ACHN (cell line): ENCODE measurements around the gene UBE3A.

Experiments used
- DNase-seq: peaks from one replicate; pipeline ENCODE4 v3.0.0-alpha.2; 2015
- in situ Hi-C: cut with HindIII; loops from 2 replicates; pipeline ENCODE4 v1.10.0; 2017; ENCODE audit warnings: low sequenced_read_pairs, low pct_ligation_motif_present, low pct_unique_long_range_greater_than_20kb

The UBE3A gene

DNA sequence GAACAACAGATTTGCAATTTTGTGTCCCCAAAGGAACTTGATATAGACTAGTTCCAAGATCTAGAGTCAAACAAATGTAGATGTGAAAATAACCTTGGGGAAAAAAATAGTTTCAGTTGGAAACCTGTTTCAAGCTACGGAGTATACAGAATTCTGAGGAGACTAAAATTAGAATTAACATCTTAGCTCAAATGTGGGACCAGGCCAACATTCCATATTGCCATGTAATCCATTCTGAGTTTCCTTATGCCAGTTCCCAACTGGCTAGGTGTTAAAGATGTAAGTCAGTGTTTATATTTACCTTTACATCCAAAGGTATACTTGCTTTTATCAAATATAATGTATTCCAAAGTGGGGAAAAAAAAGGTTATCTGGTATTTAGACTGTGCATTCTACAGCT is 76.3 kb downstream of the UBE3A start:
- no peak for DNase-seq
- in situ Hi-C loops = no loop called here

DNA sequence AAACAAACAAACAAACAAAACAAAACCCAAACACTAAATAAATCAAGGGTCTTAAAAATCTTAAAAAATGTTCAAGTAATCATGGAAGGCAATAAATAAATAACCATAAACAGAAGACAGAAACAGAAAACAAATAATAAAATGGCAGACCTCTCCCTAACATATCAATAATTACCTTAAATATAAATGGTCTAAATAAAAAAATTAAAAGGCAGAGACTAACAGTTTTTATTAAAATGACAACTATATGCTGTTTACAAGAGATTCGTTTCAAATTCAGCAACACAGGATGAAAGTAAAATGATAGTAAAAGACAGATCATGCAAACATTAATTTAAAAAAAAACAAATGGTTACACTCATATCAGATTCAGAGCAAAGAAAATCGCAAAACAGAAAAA is 91.1 kb downstream of the UBE3A start:
- DNase-seq = no peak
- in situ Hi-C loops = no loop called here

DNA sequence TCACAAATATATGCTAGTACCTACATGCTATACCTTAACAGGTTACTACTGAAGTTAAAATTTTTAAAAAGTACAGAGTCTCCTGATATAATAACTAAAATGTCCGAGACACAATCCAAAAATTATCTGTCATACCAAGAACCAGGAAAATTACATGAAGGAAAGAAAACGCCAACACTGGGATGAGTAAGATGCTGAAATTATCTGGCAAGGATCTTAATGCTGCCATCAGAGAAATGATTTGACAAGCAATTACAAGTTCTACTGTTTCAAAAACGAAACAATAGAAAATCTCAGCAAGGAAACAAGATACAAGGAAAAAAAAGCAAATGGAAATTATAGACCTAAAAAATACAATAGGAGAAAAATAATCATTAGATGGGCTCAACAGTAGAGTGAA is 92.5 kb downstream of the UBE3A start:
- no peak for DNase-seq
- in situ Hi-C loops = no loop called here

GRCh38 chr15:25345943-25346342 is 92.9 kb downstream of the UBE3A start:
- peak; percentile 20 for DNase-seq
- in situ Hi-C loops = no loop called here

GRCh38 chr15:25342629-25343028 is 96.2 kb downstream of the UBE3A start:
- in situ Hi-C loops = no loop called here

DNA sequence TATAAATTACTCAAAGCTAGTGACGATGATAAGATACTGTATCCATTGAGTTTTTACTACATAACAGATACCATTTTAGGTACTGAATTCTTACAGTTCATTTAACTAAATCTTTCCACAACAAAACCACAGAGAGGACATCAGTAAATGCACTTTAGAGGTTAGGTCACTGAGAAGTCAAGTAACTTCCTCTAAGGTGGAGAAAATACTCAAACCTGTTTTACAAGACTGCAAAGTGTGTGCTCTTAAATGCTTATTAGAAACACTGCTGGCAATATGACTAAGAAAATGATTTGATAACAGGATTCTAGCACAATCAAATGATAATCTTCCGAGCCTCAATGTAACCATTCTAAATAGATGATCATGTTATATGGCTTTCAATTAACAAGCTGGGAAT is 99.4 kb downstream of the UBE3A start:
- in situ Hi-C loops = no loop called here
- no peak for DNase-seq

More at GRCh38 chr15:25342629-25343028, 96.2 kb downstream of the UBE3A start:
- DNase-seq = no peak

DNA sequence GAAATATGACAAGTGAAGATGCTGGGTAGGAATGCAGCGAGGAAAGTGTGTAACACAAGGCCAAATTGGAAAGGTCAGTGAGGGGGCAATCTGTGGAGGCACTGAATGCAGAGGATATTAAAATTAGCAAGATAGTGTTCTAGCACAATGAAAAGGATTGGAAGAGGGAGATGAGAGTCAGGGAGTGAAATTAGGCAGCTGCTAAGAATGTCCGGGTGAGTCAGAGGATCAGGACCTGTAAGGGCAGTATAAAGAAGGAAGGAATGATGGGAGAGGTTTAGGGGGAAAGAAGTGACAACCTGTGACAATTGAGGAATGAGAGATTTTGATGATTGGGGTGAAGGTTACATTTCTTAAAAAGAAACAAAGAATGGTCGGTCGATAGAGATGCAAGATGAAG is 103.5 kb downstream of the UBE3A start:
- DNase-seq = no peak
- in situ Hi-C loops = no loop called here

- DNase-seq = peak; percentile 45
- in situ Hi-C loops = no loop called here
Observed at GRCh38 chr15:25333049-25333448, 105.8 kb downstream of the UBE3A start.

DNA sequence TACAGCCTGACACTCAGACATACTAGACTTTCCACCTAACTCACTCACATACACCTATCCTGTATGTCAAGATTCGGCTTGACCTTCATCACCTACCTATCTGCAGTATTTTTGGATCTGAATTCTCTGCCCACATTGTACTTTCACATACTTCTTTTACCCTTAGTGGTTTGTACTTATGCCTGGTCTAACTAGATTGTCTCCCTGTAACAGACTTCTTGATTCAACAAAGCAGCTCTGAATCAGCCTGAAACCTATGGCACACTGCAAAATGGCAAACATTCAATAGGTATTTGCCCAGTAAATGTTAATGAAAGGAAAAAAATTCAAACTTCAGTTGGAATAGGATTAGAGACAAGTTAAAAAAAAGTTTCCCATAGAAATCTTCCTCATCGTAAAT is 106.5 kb downstream of the UBE3A start:
- in situ Hi-C loops = no loop called here
- no peak for DNase-seq

- DNase-seq = no peak
- in situ Hi-C loops = no loop called here
Observed at GRCh38 chr15:25331860-25332259, 107.0 kb downstream of the UBE3A start.

DNA sequence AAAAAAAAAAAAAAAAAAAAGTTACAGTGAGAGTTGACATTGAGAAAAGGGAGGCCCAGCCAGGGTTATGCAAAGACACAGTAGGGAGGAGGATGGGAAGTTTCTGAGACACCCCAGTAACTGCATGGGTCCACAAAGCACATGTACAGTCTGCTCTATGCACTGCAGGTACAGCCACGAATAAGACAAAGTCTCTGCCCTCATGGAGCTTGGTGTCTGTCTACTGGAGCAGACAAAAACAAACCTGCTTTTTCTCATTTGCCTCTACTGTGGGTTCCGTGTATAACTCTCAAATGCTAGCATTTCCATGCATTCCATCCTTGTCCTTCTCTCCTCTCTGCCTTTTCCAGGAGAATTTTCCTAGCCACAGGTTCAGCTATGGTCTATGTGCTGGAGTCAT is 107.4 kb downstream of the UBE3A start:
- in situ Hi-C loops = no loop called here
- no peak for DNase-seq

- in situ Hi-C loops = no loop called here
Observed at GRCh38 chr15:25329696-25330095, 109.1 kb downstream of the UBE3A start.

DNA sequence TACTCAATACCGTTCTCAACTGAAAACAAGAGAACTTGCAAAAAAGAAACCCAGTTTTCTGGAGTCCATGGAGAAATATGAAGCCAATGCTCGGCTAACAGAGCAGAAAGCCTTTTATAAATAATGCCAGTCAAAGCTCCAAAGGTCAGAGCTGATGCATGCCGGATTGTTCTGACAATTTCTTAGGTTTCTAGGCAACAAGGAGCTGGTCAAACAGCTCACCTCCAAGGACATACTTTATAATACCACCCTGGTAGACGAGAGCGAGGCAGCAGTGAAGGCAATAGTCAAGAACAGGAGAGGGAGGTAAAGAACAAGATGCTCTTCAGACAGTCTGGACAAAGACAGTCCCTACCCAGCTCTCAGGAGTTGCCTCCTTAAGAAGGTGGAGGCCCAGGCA is 111.1 kb downstream of the UBE3A start:
- in situ Hi-C loops = no loop called here

More at GRCh38 chr15:25329696-25330095, 109.1 kb downstream of the UBE3A start:
- no peak for DNase-seq

DNA sequence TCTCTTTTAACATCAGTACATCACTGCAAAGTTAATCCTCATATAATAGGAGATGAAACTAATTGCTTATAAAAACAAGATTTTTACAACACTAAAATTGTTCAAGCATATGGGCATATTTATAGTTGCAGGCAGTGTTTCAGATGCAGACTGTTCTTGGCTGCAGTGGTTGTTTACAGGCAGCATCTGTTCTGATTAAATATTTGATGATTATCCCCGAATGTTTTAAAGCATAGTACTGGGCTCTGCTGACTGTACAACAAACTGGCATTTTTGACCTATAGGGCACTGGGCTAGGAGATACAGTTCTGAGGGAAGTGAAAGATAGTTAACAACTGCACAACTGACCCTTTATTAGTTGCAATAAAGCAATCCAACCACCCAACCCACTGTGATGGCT is 113.6 kb downstream of the UBE3A start:
- in situ Hi-C loops = no loop called here
- DNase-seq = no peak

More for the DNA sequence above, 111.1 kb downstream of the UBE3A start:
- no peak for DNase-seq

DNA sequence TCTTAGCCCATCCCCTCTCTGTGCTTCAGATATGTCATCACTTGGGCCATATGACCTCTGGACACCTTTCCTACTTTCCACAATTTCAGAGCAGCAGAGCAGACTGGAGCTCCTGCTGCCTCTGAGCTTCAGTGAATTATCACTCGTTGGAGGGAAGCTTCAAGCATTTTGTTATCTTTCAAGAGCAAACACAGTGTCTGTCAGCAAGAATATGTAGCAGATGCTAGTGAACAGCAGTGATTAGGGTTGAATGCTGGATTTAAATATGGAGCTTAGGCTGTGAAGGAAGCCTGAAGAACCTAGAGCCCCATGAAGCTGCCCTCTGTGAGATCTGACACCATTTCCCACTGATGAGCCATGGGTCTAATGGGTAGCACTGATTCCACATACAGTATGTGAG is 115.4 kb downstream of the UBE3A start:
- in situ Hi-C loops = no loop called here

GRCh38 chr15:25287823-25288222 is 151.0 kb downstream of the UBE3A start:
- in situ Hi-C loops = no loop called here
- DNase-seq = no peak

More for the DNA sequence above, 115.4 kb downstream of the UBE3A start:
- no peak for DNase-seq
